IPS DF 6.9 (cell line): ENCODE results near the gene RTP5.
"Not testable (repeated sequence)": the region's sequence is repeated elsewhere in the genome, so short reads cannot be mapped to it uniquely, and the experiment has no call there.

Source experiments
- DNase-seq: peaks from one replicate; pipeline ENCODE4 v3.0.0-alpha.2; 2013; ENCODE audit warnings: low read depth, low spot score
- H3K27ac ChIP-seq: one replicate; pipeline ENCODE4 v1.5.1; 2013; ENCODE audit warnings: low read length, control low read depth
- H3K27me3 ChIP-seq: 2 replicates; pipeline ENCODE4 v1.6.1; 2013; ENCODE audit warnings: mild to moderate bottlenecking, low read length; ENCODE audit not compliant: control insufficient read depth, insufficient read depth
- H3K36me3 ChIP-seq: 2 replicates; pipeline ENCODE4 v1.6.1; 2013; ENCODE audit warnings: low read length; ENCODE audit not compliant: control insufficient read depth, insufficient read depth
- H3K4me1 ChIP-seq: 2 replicates; pipeline ENCODE4 v1.6.1; 2013; ENCODE audit warnings: low read length; ENCODE audit not compliant: control insufficient read depth, insufficient read depth
- H3K4me3 ChIP-seq: 2 replicates; pipeline ENCODE4 v1.5.1; 2013; ENCODE audit warnings: mild to moderate bottlenecking, low read length
- H3K9me3 ChIP-seq: 2 replicates; pipeline ENCODE4 v1.6.1; 2013; ENCODE audit warnings: low read length, inconsistent platforms; ENCODE audit not compliant: control insufficient read depth, insufficient read depth
- WGBS: extraction: QIAGEN DNeasy Blood & Tissue Kit; methylation state at CpG from one replicate; pipeline ENCODE4 v1.1.7; 2013; ENCODE audit warnings: mixed read lengths, missing lambda C conversion rate; ENCODE audit not compliant: insufficient read length, insufficient coverage; 5-methylcytosine and 5-hydroxymethylcytosine counted together

RTP5 gene

DNA sequence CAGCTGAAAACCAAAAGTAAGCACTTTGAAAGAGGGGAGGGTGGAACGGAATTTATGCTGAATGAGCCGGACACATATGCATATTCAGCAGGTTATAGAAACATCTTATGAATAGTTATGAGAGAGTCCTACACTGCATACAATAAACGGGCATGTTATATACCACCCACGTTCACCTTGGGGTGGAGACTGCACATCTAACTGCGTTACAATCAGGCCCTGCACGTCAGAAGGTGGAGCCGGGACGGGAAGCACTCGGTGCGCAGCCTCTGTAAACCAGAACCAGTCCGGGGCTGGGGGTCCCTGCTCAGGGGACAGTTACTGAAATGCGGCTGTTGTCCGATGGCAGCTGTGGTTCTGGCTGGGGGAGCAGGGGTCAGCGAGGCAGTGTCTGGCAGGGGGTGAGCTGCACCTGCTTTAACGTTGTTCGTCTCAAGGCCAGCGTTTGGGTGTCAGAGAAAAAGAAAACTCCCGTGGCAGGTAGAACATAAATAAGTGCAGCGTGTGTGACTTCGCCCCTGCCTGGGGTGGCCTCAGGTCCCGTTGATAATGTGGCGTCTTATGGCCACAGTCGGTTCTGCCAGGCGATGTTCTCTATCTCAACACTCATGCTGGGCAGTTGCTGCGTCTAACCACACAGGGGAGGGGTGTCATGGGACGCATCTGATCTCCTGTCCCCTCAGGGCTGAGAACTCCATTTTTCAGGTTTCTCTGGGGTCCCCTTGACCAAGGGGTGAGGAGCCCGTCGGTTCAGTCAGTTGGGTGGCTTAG is 35.6 kb upstream of the RTP5 start:
- WGBS: no CpG with 5 or more reads among the region's 28 CpGs
- not testable (repeated sequence) for H3K4me1 ChIP-seq, DNase-seq, H3K9me3 ChIP-seq, H3K27me3 ChIP-seq, H3K36me3 ChIP-seq, H3K4me3 ChIP-seq, H3K27ac ChIP-seq

DNA sequence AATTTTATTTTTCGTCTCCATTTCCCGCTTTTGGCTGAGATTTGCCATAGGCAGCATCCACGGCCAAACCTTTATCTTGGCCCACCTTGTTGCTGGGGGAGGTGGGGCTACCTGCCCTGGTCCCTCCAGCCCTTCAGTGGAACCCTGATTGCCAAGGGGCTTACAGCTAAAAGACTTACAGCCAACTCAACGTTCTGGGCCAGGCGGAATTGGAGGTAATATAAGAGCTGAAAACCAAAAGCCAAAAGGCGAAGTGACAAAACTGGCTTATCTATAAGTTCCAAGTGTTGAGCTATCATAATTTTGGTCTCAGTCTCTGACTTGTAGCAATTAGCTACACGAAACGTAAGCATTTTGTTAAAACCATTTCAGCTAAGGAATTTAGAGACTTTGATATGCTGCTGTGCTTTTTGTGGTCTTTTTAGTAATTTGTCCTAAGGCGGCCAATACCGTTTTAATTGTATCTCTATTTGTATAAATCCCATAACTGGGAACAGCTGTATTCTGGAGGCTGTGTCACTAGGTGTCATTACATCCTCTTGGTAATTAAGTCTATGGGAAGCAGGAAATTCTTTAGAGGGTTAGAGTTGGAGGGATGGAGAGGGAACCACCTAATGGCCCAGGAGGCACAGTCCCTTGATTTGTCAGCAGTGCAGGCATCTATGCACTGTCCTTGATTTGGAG is 34.9 kb upstream of the RTP5 start:
- Histone ChIP-seq H3K27me3 (no peaks in the 10 kb centered on the region), H3K36me3 (no peaks in the 10 kb centered on the region), H3K4me3 (no peak overlapping the region), H3K9me3 (no peaks in the 10 kb centered on the region), H3K4me1 (no peaks in the 10 kb centered on the region), H3K27ac (no peak overlapping the region)
- WGBS: no CpG with 5 or more reads among the region's 10 CpGs
- DNase-seq: no peak

DNA sequence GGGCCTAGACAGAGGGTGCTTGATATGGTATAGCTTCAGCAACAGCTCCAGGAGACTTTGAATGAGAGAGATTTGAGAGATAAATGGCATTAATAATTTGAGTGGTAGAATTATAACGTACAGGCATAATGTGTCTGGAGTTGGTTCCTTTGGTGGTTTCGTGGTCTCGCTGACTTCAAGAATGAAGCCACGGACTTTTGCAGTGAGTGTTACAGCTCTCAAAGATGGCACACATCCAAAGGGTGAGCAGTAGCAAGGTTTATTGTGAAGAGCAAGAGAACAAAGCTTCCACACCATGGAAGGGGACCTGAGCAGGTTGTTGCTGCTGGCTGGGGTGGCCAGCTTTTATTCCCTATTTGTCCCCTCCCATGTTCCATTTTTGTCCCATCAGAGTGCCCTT is 33.9 kb upstream of the RTP5 start:
- no peaks in the 10 kb centered on the region for H3K27me3 ChIP-seq
- H3K4me3 ChIP-seq: no peak overlapping the region
- no peaks in the 10 kb centered on the region for H3K9me3 ChIP-seq
- H3K27ac ChIP-seq: no peak overlapping the region
- 100% methylated on average over 1 of the region's 4 CpGs for WGBS
- H3K36me3 ChIP-seq: no peaks in the 10 kb centered on the region
- DNase-seq: no peak
- no peaks in the 10 kb centered on the region for H3K4me1 ChIP-seq

DNA sequence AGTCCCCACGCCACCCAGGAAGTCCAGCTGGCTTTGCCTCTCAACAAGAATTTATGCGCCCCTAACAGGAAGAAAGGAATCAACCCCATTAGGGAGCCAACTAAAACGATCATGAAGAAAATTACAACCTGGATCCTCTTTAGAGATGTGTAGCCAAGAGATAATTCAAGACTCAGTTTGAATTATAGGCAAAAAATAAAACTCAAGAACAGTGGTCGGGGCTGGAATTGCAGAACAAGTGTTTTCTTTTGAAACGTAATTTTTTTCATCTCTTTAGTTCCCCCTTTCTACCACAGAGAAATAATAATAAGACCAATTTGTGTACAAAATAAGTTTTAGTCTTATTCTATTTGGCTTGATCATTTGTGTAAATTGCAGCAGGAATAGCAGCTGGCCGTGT is 33.2 kb upstream of the RTP5 start:
- no peak for DNase-seq
- no peak overlapping the region for H3K4me3 ChIP-seq
- no peaks in the 10 kb centered on the region for H3K4me1 ChIP-seq
- H3K36me3 ChIP-seq: no peaks in the 10 kb centered on the region
- no peak overlapping the region for H3K27ac ChIP-seq
- H3K9me3 ChIP-seq: no peaks in the 10 kb centered on the region
- H3K27me3 ChIP-seq: no peaks in the 10 kb centered on the region
- WGBS: no CpG with 5 or more reads among the region's 6 CpGs

DNA sequence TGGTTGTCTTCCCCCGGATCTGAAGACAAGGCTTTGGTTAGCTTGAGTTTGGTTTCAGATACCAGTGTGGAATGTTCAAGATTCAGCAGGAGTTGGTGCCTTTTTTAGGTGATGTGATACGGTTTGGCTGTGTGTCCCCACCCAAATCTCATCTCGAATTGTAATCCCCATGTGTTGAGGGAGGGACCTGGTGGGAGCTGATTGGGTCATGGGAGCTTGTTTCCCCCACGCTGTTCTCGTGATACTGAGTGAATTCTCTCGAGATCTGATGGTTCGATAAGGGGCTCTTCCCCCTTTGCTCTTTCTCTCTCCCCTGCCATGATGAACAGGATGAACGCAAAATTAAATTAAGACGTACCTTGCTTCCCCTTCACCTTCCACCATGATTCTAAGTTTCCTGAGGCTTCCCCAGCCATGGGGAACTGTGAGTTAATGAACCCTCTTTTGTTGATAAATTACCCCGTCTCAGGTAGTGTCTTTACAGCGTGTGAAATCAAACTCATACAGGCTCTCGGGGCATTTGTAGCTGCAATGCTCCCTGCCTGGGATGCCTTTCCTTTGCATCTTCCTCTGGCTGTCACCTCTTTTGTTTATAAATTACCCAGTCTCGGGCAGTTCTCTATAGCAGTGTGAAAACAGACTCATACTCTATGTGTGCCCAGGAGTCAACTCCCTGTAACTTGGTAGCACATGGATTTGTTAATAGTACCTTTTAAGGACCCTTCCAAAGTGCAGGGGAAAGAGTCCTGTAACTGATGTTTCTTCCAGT is 32.1 kb upstream of the RTP5 start:
- DNase-seq: no peak
- Histone ChIP-seq H3K36me3 (no peaks in the 10 kb centered on the region), H3K4me3 (no peak overlapping the region), H3K9me3 (no peaks in the 10 kb centered on the region), H3K4me1 (no peaks in the 10 kb centered on the region), H3K27me3 (no peaks in the 10 kb centered on the region), H3K27ac (no peak overlapping the region)
- WGBS: no CpG with 5 or more reads among the region's 13 CpGs

DNA sequence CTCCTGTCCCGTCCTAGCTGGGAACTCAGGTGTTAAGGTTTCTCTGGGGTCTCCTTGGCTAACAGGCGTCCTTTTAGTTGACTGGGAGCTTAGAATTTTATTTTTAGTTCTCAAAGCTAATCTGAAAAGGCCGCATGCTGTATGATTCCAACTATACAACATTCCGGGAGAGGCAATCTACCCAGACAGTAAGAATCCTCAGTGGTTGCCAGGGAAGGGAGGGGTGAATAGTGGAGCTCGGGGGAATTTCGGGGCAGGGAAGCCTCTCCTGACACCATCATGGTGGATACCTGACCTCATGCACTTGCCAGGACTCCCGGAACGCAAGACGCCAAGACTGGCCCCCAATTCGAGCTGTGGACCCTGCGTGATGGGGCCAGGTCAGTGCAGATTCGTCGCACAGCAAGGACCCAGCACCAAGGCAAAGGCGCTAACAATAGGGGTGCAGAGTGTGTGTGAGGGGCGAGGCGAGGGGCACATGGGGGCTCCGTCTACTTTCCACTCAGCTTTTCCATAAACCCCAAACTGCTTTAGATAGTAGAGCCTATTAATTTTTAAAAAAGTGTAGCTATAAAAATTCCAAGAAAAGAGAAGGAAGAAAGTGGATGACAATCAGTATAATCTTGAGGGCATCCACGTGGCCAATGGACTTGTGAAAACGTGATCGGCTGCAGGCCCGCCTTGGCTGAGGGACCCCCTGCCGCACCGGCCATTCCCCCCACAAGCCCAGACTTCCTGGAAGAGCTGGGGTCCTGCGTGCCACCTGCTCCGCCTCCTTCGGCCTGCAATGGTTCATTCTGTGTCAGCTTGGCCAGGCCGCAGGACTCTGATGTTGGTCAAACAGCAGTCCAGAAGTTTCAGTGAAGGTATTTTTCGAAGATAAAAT is 28.1 kb upstream of the RTP5 start:
- H3K27ac ChIP-seq: no peak overlapping the region
- no peaks in the 10 kb centered on the region for H3K4me1 ChIP-seq
- H3K9me3 ChIP-seq: no peaks in the 10 kb centered on the region
- DNase-seq: no peak
- H3K36me3 ChIP-seq: no peaks in the 10 kb centered on the region
- H3K4me3 ChIP-seq: no peak overlapping the region
- no CpG with 5 or more reads among the region's 28 CpGs for whole genome bisulfite sequencing
- H3K27me3 ChIP-seq: no peaks in the 10 kb centered on the region; the same call in none of the 2 replicates

DNA sequence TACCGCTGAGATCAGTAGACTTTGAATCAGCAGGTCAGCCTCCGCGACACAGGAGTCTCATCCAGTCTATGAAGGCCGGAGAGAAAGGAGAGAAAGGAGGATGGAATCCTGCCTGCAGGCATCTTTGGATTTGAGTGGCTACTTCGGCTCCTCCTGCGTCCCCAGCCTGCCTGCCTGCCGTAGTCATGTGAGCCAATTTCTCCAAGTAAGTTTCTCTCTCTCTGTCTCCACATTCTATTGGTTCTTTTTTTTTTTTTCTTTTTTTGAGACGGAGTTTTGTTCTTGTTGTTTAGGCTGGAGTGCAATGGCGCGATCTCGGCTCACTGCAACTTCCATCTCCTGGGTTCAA is 27.5 kb upstream of the RTP5 start:
- DNase-seq: no peak
- no peak overlapping the region for H3K27ac ChIP-seq
- H3K4me1 ChIP-seq: no peaks in the 10 kb centered on the region
- no peaks in the 10 kb centered on the region; the same call in none of the 2 replicates for H3K27me3 ChIP-seq
- H3K9me3 ChIP-seq: no peaks in the 10 kb centered on the region
- no peaks in the 10 kb centered on the region for H3K36me3 ChIP-seq
- no peak overlapping the region for H3K4me3 ChIP-seq
- WGBS: no CpG with 5 or more reads among the region's 11 CpGs

DNA sequence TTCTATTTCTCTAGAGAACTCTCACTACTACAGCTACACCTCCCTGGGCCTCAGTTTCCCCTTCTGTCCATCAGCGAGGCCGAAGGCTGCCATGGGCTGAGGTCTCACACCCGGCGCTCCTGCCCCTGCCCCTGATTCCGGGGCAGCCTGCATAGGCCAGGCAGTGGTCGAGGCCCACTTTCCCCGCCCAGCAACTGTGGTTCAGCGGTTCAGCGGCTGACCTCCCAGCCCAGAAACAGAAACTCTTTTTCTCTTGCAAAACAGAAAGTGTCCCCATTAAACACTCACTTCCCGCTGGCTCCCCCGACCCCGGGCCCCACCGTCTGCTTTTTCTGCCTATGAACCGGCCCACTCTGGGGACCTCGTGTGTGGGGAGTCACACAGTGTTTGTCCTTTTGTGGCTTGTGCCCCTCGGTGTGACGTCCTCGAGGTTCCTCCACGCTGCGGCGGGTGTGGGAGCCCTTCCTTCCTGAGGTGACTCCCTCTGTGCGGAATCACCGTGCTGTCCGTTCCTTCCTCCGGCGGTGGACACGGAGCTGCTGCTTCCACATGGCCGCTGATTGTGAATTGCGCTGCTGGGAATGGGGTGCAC is 26.8 kb upstream of the RTP5 start:
- Histone ChIP-seq H3K36me3 (no peaks in the 10 kb centered on the region), H3K27me3 (no peaks in the 10 kb centered on the region; the same call in none of the 2 replicates), H3K27ac (no peak overlapping the region), H3K4me3 (no peak overlapping the region), H3K9me3 (no peaks in the 10 kb centered on the region), H3K4me1 (no peaks in the 10 kb centered on the region)
- no CpG with 5 or more reads among the region's 29 CpGs for WGBS
- no peak for DNase-seq

DNA sequence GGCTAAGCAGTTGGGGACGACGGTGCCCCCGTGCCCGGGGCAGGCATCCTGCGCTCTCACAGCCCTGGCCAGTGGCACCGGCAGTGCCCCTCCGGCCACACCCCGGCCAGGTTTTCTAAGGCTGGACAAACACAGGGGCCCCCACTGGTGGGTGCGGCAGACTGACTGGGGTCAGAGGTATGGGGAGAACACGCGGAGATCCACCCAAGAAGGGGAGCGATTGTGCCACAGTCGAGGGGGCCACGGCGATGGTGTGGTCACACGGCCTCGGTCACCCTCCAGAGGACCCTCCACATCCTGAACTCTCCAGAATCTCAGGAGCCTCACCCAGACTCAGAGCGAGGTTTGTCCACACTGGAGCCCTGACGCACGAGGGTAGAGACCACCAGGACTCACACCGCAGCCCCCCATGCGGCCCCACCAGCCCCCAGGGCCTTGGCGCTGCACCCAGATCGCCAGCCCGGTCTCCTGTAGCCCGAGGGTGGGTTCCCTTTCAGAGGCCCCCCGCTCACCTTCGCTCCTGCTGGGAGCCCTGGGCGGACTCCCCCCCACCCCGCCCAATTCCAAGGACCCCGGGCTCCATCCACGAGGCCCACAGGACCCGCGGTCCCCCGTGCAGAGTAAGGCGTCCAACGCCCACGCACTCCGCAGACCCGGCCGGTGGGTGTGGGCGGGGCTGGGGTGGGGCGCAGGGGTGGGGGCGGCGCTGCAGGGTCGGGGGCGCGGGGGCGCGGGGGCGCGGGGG is 26.0 kb upstream of the RTP5 start:
- H3K27me3 ChIP-seq: no peaks in the 10 kb centered on the region; the same call in none of the 2 replicates
- no peak overlapping the region; the same call in 1 of the 2 replicates for H3K4me3 ChIP-seq
- no peaks in the 10 kb centered on the region for H3K9me3 ChIP-seq
- H3K4me1 ChIP-seq: no peaks in the 10 kb centered on the region
- no peak for DNase-seq
- WGBS: no CpG with 5 or more reads among the region's 52 CpGs
- H3K27ac ChIP-seq: no peak overlapping the region
- no peaks in the 10 kb centered on the region for H3K36me3 ChIP-seq
